Neural progenitor cell (in vitro differentiated cells): ENCODE results near the gene ABTB2. TPM values are rescaled to one million over a fixed set of nuclear protein-coding genes. Genes with fewer than 3 reads are reported as not detected.

Experiments
- DNase-seq: peaks from one replicate; pipeline ENCODE4 v3.0.0-alpha.2; 2016; ENCODE audit warnings: low spot score
- H2AFZ ChIP-seq: fragments of 200-600 bp; sonication (generic); replicated peaks from 2 replicates; pipeline ENCODE4 v1.6.1; 2016; ENCODE audit warnings: antibody characterized with exemption
- H3F3A ChIP-seq: fragments of 200-600 bp; sonication (generic); 2 replicates; pipeline ENCODE4 v1.6.1; 2016; ENCODE audit warnings: antibody characterized with exemption, low read depth
- H3K27ac ChIP-seq: fragments of 200-600 bp; sonication (generic); 2 replicates; pipeline ENCODE4 v1.5.1; 2016; ENCODE audit warnings: mild to moderate bottlenecking
- H3K27me3 ChIP-seq: fragments of 200-600 bp; sonication (generic); 2 replicates; pipeline ENCODE4 v1.6.1; 2016; ENCODE audit warnings: mild to moderate bottlenecking, moderate library complexity
- H3K36me3 ChIP-seq: fragments of 200-600 bp; sonication (generic); 2 replicates; pipeline ENCODE4 v1.5.1; 2016
- H3K4me1 ChIP-seq: fragments of 200-600 bp; sonication (generic); 2 replicates; pipeline ENCODE4 v1.6.1; 2016; ENCODE audit warnings: mixed run types
- H3K4me2 ChIP-seq: fragments of 200-600 bp; sonication (generic); 2 replicates; pipeline ENCODE4 v1.6.1; 2016
- H3K4me3 ChIP-seq: fragments of 200-600 bp; sonication (generic); 2 replicates; pipeline ENCODE4 v1.5.1; 2016
- H3K79me2 ChIP-seq: fragments of 200-600 bp; sonication (generic); 2 replicates; pipeline ENCODE4 v1.6.1; 2016; ENCODE audit warnings: low read depth
- H3K9ac ChIP-seq: fragments of 200-600 bp; sonication (generic); 2 replicates; pipeline ENCODE4 v1.6.1; 2016
- H3K9me3 ChIP-seq: fragments of 200-600 bp; sonication (generic); 2 replicates; pipeline ENCODE4 v1.5.1; 2016; ENCODE audit warnings: low read depth
- H4K20me1 ChIP-seq: fragments of 200-600 bp; sonication (generic); 2 replicates; pipeline ENCODE4 v1.6.1; 2016; ENCODE audit warnings: low read depth
- H3K27ac Mint-ChIP-seq: 3 replicates; pipeline ENCODE4 v1.8.0; 2021; ENCODE audit warnings: mixed read lengths
- H3K27me3 Mint-ChIP-seq: 2 replicates; pipeline ENCODE4 v1.8.0; 2022; ENCODE audit warnings: low read depth, mild to moderate bottlenecking, inconsistent platforms, moderate library complexity, mixed read lengths; ENCODE audit not compliant: insufficient read depth
- H3K36me3 Mint-ChIP-seq: 3 replicates; pipeline ENCODE4 v1.8.0; 2021; ENCODE audit warnings: mixed read lengths
- H3K4me1 Mint-ChIP-seq: 3 replicates; pipeline ENCODE4 v1.8.0; 2021; ENCODE audit warnings: mixed read lengths
- H3K4me3 Mint-ChIP-seq: 3 replicates; pipeline ENCODE4 v1.8.0; 2021; ENCODE audit warnings: mild to moderate bottlenecking, moderate library complexity, mixed read lengths
- H3K9me3 Mint-ChIP-seq: 3 replicates; pipeline ENCODE4 v1.8.0; 2020; ENCODE audit warnings: mixed read lengths
- EZH2 ChIP-seq: fragments of 200-600 bp; sonication (generic); IDR thresholded peaks from 2 replicates; pipeline ENCODE4 v1.6.1; 2017; ENCODE audit warnings: antibody characterized with exemption, mild to moderate bottlenecking, moderate library complexity
- EZH2phosphoT487 ChIP-seq: fragments of 200-600 bp; sonication (generic); IDR thresholded peaks from 2 replicates; pipeline ENCODE4 v1.6.1; 2017; ENCODE audit warnings: antibody characterized with exemption
- total RNA-seq: library from RNA; depleted of rRNA; stranded (reverse); fragments of >200 nt; gene quantifications from 2 replicates; pipeline ENCODE4 v1.2.3, GENCODE V29; 2015; ENCODE audit warnings: low replicate concordance
- TF ChIP-seq, protein P1 (sequence below): fragments of 200-600 bp; sonication (generic); IDR thresholded peaks from 2 replicates; pipeline ENCODE4 v1.5.1; 2017; ENCODE audit warnings: antibody characterized with exemption, mild to moderate bottlenecking

The ABTB2 gene
- total RNA-seq, 1 donor from 2014 or later = 0.37 TPM

DNA sequence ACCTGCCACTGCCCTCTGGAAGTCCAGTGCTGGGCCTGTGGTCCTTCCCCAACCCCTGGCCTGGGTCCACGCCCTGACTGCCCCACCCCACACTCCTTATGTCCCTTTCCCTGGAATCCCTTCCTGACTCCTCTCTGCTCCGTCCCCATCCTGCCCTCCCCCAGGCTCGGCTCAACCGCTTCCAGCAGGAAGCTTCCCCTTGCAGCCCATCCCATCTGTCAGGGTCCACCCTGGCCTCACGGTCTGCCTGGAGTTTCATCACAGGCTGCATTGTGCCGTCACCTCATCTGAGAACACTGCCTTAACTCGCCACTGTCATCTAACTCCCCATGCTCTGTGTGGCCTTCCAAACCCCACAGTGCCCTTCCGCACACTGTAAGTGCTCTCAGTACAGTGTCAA lies 188.1 kb downstream of the ABTB2 start:
- DNase-seq = no peak

GRCh38 chr11:34168642-34169420 lies 189.0 kb downstream of the ABTB2 start:
- H3K27ac Mint-ChIP-seq = peak overlapping the region; percentile 55
- peaks cover 8% of the 10 kb centered on the region for H3K27me3 Mint-ChIP-seq
- H3K4me2 ChIP-seq = no peak overlapping the region

More for the DNA sequence above, 188.1 kb downstream of the ABTB2 start:
- H3K4me3 ChIP-seq = no peak overlapping the region
- H3K9me3 ChIP-seq = no peaks in the 10 kb centered on the region
- no peak overlapping the region for H2AFZ ChIP-seq
- Mint-ChIP-seq H3K36me3 (peaks cover 6% of the 10 kb centered on the region), H3K4me3 (no peak overlapping the region), H3K9me3 (no peaks in the 10 kb centered on the region), H3K27me3 (peaks cover 8% of the 10 kb centered on the region), H3K4me1 (peaks cover 7% of the 10 kb centered on the region), H3K27ac (no peak overlapping the region)
- H3K4me1 ChIP-seq = no peaks in the 10 kb centered on the region
- H3K27ac ChIP-seq = no peak overlapping the region
- H3K9ac ChIP-seq = no peak overlapping the region
- H3F3A ChIP-seq = no peaks in the 10 kb centered on the region
- H4K20me1 ChIP-seq = no peaks in the 10 kb centered on the region
- no peak overlapping the region for H3K4me2 ChIP-seq
- H3K36me3 ChIP-seq = no peaks in the 10 kb centered on the region
- no peaks in the 10 kb centered on the region for H3K79me2 ChIP-seq
- peaks cover 7% of the 10 kb centered on the region for H3K27me3 ChIP-seq
- TF ChIP-seq EZH2phosphoT487 (no peak), EZH2 (no peak)
- TF ChIP-seq, protein P1, sequence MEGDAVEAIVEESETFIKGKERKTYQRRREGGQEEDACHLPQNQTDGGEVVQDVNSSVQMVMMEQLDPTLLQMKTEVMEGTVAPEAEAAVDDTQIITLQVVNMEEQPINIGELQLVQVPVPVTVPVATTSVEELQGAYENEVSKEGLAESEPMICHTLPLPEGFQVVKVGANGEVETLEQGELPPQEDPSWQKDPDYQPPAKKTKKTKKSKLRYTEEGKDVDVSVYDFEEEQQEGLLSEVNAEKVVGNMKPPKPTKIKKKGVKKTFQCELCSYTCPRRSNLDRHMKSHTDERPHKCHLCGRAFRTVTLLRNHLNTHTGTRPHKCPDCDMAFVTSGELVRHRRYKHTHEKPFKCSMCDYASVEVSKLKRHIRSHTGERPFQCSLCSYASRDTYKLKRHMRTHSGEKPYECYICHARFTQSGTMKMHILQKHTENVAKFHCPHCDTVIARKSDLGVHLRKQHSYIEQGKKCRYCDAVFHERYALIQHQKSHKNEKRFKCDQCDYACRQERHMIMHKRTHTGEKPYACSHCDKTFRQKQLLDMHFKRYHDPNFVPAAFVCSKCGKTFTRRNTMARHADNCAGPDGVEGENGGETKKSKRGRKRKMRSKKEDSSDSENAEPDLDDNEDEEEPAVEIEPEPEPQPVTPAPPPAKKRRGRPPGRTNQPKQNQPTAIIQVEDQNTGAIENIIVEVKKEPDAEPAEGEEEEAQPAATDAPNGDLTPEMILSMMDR = no peak

DNA sequence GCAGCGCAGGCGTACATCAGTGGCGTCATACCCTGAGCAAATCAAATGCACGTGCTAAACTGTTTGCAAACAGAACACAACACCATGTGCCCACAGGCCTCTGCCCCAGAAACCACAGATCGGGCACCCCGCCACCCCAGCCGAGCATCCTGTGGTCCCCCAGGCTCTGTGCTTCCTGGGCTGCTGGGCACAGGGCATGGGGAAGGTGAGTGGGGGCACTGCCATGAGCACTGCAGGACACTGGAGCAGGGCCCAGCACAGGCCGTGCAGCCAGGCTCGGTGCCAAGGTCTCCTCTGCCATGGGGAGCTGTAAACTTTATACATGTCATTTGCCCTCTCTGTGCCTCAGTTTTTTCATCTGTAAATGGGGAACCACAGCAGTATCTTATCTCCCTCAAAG lies 189.8 kb downstream of the ABTB2 start:
- peaks cover 4% of the 10 kb centered on the region for H3K4me1 Mint-ChIP-seq
- Histone ChIP-seq H3F3A (no peaks in the 10 kb centered on the region), H2AFZ (no peak overlapping the region), H3K4me1 (no peaks in the 10 kb centered on the region), H3K4me2 (no peak overlapping the region), H3K9ac (no peak overlapping the region), H3K9me3 (no peaks in the 10 kb centered on the region), H3K4me3 (no peak overlapping the region), H4K20me1 (no peaks in the 10 kb centered on the region), H3K36me3 (no peaks in the 10 kb centered on the region), H3K27me3 (no peaks in the 10 kb centered on the region), H3K79me2 (no peaks in the 10 kb centered on the region), H3K27ac (no peak overlapping the region)
- peak overlapping the region; percentile 53 for H3K27ac Mint-ChIP-seq
- DNase-seq = no peak
- peaks cover 6% of the 10 kb centered on the region for H3K36me3 Mint-ChIP-seq
- no peaks in the 10 kb centered on the region for H3K9me3 Mint-ChIP-seq
- H3K27me3 Mint-ChIP-seq = peaks cover 10% of the 10 kb centered on the region
- no peak for TF ChIP-seq EZH2phosphoT487
- TF ChIP-seq EZH2 = no peak
- TF ChIP-seq, protein P1 = no peak
- no peak overlapping the region for H3K4me3 Mint-ChIP-seq

More at GRCh38 chr11:34168642-34169420, 189.0 kb downstream of the ABTB2 start:
- H3K4me1 Mint-ChIP-seq = peaks cover 6% of the 10 kb centered on the region
- Histone ChIP-seq H3K79me2 (no peaks in the 10 kb centered on the region), H3K27ac (no peak overlapping the region), H2AFZ (no peak overlapping the region), H3K4me1 (no peaks in the 10 kb centered on the region), H3K27me3 (peaks cover 6% of the 10 kb centered on the region), H3K9me3 (no peaks in the 10 kb centered on the region), H3F3A (no peaks in the 10 kb centered on the region), H4K20me1 (no peaks in the 10 kb centered on the region), H3K36me3 (no peaks in the 10 kb centered on the region), H3K4me3 (no peak overlapping the region), H3K9ac (no peak overlapping the region)
- H3K36me3 Mint-ChIP-seq = peaks cover 6% of the 10 kb centered on the region
- H3K4me3 Mint-ChIP-seq = no peak overlapping the region
- no peaks in the 10 kb centered on the region for H3K9me3 Mint-ChIP-seq
- no peak for TF ChIP-seq EZH2
- no peak for TF ChIP-seq EZH2phosphoT487
- TF ChIP-seq, protein P1 = no peak
- no peak for DNase-seq
